Dermis microvascular lymphatic vessel endothelial cell (primary cell): ENCODE results near the gene APOL4. TPM values are rescaled to one million over a fixed set of nuclear protein-coding genes. Genes with fewer than 3 reads are reported as not detected.
"Not testable (repeated sequence)": the region's sequence is repeated elsewhere in the genome, so short reads cannot be mapped to it uniquely, and the experiment has no call there.

Experiments used
- DNase-seq, 2 donors: peaks; one replicate each; pipeline versions ENCODE4 v3.0.0 to v3.0.0-alpha.2; 2010; ENCODE audit warnings: low read depth in 2 of 2
- total RNA-seq: library from RNA; depleted of rRNA; stranded (reverse); fragments of >200 nt; gene quantifications from 2 replicates; pipeline ENCODE4 v1.2.1, GENCODE V29; 2014

The APOL4 gene
- total RNA-seq, 1 donor from 2014 or later = 3.6 TPM

DNA sequence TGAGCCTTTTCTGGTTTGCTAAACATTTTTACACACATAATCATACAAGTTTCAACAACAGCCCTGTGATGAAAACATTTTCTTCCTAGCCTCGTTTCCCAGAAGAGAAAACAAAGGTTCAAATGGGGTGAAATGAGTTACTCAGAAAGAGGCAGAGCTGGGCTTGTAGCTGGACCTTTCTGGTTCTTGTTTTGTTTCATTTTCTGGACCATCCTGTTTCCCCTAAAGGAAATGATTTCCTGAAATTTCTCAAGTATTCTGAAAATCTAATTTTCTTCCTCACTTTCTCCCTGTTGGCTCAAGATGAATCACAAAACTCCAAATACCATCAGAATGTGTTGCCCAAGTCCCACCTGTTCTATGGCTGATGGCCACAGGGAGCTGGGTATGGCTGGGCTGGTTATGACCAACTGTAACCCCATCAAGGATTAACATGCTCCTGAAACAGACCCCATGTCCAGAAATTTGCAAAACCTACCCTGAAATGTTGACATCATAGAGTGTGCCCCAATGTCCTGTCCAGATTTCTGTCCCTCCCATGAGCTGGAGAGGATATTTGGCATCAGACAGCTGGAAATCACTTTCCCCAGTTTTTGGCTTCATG lies 6.7 kb upstream of the APOL4 start:
- DNase-seq = no peak

DNA sequence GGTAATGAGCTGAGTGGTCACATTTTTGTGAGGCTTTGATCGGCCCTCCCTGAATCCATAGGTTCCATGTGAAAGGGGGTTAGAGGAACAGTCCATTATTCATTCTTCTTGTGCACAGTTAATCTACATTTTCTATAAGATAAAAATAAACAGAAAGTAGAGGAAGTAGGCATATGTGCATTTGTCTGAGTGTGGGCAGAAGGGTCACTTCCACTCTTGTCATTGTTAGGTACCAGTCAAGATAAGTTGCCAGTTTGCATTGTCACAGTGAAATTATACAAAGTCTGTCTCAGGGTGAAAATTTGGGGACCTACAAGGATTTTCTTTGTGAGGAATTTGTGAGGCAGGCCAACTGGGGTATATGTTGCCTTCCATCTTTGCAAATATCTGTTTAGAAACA lies 4.6 kb upstream of the APOL4 start:
- DNase-seq = no peak

DNA sequence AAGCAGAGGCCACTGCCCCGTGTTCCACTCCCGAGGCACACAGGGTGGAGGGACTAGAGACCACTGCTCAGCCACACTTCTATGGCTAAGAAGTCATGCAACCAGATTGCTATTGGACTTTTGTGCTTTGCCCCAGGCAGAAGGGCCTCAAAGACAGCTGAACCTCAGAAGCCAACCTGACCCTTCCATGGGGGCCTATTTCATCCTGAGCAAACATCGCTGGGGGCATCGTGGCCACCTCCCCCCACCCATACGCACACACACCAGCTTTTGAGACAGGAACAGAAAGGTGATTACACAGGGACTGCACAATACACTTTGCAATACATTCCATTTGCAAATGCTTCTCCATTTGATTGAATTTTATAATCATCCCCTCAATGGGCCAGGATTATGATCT lies 4.0 kb upstream of the APOL4 start:
- not testable (repeated sequence) for DNase-seq

DNA sequence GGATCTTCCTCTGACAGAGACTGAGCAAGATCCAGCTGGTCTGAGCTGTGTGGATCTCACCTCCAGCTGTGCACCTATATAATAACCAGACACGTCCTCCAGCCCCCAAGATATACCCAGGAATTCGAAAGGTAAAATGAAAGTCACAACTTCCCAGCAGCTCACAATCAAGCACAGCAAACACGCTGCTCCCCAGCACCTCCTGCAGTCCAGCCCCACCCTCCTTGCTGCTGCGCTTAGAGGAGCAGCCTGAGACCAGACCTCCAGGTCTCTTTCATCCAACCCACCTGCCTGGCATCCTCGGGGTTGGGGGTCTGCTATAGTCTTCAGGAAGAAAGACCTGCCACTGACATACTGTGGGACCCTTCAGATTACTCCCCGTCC lies 3.0 kb upstream of the APOL4 start:
- no peak for DNase-seq

DNA sequence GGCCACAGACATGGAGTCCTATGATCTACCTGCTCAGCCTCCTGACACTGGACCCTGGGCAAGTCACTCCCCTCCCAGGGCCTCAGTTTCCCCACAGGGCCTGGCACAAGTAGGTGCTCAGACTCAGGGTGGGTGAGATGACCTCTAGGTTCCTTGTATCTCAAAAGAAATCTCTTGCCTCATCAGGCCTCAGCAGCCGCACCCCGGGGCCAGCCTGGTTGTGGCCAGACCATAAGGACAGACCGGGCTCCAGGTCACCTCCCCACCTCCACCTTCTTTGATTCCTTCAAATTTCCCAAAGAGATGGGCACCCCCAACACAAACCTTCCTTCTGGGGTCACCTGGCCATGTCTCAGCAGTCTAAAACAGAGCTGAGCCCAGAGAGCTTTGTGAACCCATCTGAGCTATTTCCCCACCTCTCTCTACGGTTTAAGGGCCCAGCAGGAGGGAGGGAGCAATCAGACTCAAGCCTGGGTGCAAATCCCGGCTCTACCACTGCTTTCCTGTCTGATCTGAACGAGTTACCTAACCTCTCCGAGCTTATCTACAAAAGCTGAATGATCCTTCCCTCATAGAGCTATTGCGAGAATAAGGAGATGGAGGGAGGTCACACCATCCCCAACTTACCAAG lies 2.5 kb upstream of the APOL4 start:
- DNase-seq = no peak

DNA sequence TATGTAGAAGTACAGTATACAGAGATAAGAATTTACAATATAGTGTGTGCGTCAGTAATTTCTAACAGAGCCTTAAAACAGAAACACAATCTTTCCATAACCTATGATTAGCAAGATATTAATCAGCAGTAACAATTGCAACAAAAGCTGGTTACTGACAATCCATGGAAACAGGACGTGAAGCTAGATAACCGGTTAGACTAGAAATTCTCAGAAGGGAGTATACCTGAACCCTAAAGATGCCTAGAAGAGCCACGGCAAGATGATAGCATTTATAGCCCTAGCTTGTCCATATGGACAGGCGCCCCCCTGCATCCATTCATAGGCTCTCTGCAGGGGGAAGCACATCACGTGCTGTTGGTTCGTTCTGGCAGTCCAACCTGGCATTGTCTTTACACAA lies 1.8 kb upstream of the APOL4 start:
- DNase-seq = not testable (repeated sequence)

DNA sequence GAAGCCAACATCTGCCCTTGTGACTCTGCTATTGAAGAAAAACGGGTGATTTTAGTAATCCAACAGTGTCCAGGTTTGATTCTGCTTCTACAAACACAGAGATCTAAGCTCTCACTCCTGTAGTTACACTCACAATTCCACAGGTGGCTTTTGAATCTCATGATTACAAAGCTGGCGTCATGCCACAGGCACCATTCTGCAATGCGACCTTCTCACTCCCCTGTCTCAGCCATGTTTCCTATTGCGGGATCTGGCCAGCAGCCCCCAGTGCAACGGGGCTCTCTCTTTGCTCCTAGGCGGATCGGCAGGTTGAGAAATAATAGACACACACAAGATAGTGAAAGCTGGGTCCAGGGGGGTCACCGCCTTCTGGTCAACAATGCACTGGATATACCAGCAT lies 1.3 kb upstream of the APOL4 start:
- DNase-seq = peak; percentile 95

DNA sequence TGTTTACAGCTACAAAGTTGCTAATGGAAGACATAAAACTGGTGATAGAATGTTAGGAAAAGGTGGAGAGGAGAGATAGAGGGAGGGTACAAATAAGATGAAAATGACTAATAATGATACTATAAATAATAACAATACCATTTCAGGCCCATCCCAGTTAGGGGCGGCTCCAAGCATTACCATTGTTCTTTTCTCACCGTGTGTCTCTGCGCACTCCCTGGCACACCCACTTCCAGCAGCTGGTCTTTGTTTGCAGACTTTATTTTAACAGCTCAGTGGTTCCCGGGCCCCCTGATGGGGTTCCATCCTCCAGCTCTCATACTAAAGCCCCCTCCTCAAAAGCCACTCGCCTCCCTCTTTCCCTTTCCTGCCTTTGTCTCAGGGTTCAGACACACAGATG lies 584 bp downstream of the APOL4 start:
- not testable (repeated sequence) for DNase-seq

DNA sequence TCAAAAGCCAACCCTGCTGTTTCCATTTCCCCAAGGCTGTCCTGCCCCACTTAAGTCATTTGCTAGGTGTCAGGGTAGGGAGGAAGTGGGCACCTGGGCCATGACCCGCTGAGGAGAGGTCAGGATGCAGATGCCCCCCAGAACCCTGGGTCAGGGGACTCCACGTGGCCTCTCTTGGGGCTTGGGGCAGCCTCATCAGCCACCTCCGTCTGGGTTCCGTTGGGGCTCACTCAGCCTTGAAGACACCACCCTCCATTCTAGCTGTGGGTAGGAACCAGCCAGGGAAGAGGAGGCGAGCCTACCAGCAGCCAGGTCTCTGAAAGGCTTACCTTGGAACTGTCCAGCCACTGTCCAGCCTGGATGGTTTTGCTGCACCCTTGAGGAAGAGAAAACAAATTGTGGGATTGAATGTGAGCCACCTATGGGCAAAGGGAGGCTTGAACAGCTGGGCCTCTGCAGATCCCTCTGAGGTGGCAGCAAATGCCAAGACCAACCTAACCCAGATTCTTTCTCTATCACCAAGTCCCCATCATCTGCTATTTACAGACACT lies 2.5 kb downstream of the APOL4 start:
- DNase-seq = no peak

DNA sequence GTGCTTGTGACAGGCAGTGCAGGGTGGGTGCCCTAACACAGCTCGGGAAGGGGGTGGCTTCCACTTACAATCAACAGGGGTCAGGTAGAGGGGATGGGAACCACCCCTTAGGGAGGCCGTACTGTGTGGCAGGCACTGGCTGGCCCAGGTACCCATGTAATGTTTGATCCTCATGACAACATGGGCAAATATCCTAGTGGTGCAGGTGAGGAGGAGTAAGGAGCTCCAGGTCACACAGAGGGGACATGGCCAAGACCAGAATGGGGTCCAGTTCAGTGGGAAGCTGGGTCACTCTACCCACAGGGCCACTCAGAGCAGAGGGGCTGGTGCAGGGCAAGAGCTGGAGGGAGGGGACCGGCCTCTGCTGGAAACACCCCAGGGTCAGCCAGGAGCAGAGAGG lies 3.1 kb downstream of the APOL4 start:
- no peak for DNase-seq

DNA sequence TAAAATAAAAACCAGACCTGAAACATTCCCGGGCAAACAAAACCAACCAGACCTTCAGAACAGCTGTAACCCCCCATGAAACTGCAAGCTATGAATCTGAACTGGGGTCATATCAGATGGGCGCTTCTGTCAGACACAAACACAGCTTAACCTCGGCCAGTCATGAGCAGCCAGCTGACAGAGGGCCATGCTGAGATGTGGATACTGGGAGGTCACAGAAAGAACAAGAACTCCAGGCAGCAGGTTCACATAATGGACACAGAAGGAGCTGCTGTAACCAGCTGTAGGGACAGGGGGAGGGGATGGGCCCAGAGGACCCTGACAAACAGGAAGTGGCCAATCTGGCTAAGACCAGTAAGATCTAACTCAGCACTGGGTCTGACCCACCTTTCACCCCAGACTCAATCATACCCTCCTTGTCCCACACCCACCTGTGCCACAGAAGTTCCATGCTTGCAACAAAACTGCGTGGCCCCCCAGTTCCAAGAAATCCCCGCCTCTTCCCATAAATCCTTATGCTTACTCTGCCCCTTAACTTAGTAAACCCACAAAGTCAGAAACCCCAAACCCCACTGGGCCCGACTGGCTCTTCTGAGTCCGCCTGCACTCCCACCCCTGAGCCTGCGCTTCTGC lies 4.0 kb downstream of the APOL4 start:
- DNase-seq = no peak

DNA sequence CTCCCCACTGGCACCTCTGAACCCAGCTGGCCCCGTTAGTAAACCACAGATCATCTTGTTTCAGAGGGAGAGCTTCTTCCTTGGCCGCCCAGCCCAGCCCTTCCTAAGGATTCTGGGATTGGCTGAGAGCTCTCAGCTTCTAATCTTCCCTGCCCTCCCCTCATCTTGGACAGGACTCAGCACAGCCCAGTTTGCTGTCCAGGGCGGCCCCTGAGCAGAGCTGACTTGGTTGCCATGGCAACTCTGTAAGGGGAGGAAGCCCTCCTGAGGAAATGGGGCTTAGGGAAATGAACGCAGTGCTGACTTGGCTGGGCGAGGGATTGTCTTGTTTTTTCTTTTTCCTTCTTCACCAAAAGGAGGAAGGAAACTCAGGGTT lies 4.6 kb downstream of the APOL4 start:
- peak in 1 of 2 donors; percentile 65 for DNase-seq

DNA sequence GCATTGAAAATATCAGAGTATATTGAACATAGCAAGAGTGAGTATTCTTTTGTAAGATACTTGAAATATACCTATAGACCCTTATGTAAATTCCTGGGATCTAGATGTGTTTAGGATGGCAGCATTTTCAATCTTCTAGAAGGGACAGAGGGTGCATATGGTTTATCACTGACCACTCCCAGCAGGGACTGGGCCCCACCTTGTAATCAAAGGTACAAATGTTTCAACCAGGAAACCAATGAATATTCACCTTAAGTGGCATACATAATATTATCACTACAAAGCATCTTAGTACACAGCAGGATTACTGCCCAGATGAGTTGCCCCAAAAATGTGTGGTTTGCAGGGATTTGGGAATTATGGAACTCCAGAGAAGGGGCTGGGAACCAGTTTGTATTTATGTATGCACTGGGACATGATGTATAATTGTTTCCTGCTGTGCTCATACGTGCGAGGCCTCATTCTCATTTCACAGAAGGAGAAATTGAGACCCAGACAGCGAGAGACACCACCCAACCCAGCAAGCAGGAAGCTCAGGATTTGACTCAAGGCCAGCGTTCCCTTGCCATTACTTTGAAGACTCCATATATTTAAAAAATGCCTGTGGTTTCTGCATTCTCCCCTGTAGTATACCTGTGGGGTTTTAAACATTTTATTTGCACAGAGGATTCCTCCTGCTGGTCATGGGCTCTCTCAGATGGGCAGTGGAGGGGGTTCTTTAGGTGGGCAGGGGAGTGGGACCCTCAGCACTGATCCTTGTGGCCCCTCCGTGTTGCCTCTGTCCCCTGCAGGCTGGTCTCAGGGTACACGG lies 5.2 kb downstream of the APOL4 start:
- no peak for DNase-seq

DNA sequence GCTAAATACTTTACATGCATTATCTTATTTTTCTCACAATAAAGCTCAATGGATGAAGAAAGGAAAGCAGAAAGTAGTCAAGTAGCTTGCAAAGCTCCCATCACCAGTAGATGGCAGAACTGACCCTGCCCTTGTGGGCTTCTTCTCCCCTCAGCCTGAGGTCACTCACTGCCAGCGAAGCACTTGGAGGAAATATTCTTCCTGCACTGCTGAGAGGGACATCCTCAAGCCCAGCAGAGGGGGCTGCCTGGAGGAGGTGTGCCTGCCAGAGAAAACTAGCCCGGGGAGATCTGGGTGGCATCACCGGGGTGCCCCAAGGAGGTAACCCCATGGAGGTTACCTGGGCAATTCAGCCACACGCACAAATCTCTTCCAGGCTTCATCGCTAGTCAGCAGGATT lies 6.6 kb downstream of the APOL4 start:
- DNase-seq = peak; percentile 11 to 68

DNA sequence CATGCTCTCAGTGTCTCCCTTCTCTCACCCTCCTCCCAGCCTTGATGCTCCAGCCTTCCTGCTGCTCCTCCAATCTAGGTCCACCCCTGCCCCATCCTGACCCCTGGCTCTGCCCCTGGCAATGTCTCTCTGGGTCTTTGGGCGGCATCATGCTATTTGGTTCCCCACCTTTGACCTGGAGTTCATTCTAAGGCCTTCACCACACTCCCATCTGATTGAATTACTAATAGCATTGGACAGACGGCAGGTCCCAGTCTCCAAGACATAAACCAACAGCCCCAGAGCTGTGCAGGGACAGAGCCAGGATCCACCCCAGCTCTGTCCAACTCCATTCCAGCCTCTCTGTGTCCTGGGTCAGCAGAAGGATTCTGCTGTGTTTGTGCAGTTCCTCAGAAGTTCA lies 7.2 kb downstream of the APOL4 start:
- no peak for DNase-seq

DNA sequence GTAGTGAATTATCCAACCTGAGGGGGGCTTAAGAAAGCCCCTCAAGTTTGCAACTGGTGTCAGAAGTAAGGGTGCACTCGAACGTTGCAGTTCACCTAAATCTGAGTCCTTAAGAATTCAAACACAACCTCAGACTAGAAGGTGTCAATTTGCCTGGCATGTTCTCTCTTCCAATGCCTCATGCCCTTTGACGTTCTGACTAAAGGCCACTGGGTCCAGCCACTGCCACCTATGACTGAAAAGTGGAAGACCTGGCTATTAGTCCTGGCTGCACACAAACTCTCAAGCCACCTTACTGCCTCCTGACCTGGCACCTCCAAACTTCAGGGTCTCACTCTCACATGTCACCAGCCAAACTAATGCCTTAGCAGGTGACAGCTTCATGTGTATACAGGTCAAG lies 8.0 kb downstream of the APOL4 start:
- DNase-seq = no peak

DNA sequence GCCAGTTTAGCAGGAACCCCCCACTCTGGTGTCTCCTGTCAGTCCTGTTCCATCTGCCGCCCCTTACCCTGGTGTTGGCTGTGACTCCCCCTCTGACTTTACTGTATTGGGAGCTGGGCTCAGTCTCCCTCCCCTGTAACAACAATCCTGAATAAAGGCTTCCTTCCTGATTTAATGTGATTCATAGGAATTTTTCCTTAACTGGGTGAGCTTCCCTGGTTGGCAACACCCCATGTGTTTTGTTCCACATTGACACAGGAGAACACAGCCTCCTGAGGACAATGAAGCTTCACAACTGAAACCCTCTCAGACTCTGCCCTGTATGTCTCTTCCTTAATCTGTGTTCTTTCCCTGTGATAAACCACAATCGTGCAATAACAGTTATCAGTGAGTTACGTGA lies 8.4 kb downstream of the APOL4 start:
- DNase-seq = peak; percentile 26 to 78

DNA sequence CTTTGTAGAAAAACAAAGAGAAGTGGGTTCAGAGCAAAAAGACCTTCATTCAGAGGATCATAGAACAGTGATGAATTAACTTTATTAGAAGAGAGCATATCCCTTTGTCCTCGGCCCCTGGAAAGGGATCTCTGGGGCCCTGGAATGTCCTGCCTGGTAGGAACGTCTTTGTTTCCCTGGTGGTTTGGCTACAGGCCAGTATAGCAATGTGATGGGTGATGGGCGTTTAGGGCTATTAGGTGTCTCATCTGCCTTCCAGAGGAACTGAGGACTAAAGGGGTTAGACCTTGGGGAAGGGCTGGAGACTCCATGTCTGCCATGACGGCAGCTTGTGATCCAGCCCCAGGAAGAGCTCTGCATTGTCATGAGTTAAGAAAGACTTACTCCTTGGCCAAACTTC lies 9.1 kb downstream of the APOL4 start:
- DNase-seq = peak in 1 of 2 donors; percentile 56

DNA sequence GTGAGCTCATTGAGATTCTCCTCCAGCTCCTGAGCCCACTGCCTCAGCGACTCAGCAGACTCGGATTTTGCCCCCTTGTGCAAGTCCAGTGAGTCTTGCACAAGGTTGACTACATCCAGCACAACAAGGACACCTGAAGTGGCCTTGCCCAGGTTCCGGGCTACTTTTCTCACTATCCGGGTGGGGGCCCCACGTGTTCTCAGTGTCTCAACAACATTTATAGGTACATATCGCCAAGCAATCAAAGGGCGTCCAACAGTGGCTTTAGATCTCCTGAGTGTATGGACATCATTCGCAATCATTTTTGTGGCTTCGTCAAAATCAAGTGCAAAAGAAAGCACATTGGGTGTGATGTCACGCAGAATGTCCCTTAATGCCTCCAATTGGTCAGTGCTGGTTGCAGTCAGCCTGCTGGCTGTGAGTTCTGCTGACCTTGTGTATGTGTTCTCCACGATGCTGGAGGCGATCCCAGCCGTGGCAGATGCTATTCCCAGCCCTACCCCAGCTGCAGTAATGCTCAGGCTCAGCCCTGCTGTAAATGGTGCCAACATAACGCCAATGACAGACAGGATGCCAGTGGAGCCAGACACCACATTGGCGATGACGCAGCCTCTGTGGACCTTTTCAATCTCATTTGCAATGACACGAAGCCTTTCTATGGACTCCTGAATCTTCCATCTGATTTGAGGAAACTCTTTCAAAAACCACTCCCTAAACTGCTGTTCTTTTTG lies 10.3 kb downstream of the APOL4 start:
- DNase-seq = peak; percentile 71 to 90

DNA sequence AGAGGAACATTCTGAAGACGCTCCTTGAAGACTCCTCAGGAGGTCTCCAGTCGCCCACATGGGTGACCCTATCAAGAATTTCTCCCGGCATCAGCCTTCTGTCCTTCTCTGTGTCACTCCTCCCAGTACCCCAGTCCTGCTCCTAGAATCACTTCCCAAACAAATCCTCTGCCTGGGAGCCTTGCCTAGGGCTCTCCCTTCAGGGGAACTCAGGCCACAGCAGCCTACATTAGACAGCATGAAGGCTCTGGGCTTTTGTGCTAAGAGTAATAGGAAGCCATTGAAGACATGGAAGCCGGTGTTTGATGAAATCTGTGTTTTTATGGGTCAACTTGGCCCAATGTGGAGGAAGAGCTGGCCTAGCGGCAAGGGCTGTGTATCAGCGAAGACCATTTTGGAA lies 13.7 kb downstream of the APOL4 start:
- not testable (repeated sequence) for DNase-seq

DNA sequence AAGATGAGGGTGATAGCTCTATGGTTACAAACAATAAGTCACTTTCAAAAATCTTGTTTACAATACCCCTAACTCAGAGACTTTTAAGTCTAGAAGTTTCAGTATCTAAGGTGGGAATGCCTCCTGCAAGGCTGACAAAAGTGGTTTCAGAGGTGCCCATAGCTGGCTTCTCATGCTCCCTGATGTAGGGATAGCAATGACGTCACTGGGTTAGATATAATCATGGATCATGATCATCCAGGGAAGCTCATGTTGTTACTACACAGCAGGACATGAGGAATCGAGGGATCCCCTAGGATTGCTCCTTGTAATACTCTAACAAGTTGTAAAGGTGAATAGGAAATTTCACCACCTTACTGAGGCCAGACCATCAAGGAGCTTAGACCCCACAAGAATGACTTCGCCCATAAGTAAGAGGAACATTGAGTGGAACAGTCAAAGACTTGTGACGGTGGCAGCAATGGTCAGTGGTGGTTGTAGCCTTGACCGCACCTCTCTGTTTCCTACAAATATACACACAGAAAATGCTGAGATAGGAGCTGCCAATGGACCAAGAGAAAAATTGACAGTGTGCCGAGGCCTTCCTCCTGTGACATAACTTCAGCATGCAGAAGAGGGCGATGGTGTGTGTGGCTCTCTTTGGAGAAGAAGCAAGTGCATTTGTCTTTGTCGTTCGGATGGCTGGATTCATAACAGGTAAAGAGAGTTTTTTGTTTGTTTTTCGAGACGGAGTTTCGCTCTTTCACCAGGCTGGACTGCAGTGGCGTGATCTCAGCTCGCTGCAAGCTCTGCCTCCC lies 15.6 kb downstream of the APOL4 start:
- no peak for DNase-seq
